Stimulated activated naive CD8-positive, alpha-beta T cell treated with anti-CD3 and anti-CD28 coated beads, Interleukin-15, Interleukin-2, amounts not matched to agents 100 ng/mL and 50 ng/mL, for 24 hours (primary cell): ENCODE measurements around the gene INPP5D.
A peak's percentile ranks its signal among the peaks of the same experiment; 100 is the strongest.

Experiments used
- H3K27ac Mint-ChIP-seq: one replicate; pipeline ENCODE4 v1.8.0; 2021; ENCODE audit warnings: mild to moderate bottlenecking, mixed read lengths
- H3K27me3 Mint-ChIP-seq: one replicate; pipeline ENCODE4 v1.8.0; 2021; ENCODE audit warnings: mixed read lengths
- H3K36me3 Mint-ChIP-seq: one replicate; pipeline ENCODE4 v1.8.0; 2021; ENCODE audit warnings: low read depth, mixed read lengths
- H3K4me1 Mint-ChIP-seq: one replicate; pipeline ENCODE4 v1.8.0; 2021; ENCODE audit warnings: low read depth, mixed read lengths
- H3K4me3 Mint-ChIP-seq: one replicate; pipeline ENCODE4 v1.8.0; 2021; ENCODE audit warnings: mild to moderate bottlenecking, mixed read lengths
- H3K9me3 Mint-ChIP-seq: one replicate; pipeline ENCODE4 v1.8.0; 2021; ENCODE audit warnings: mixed read lengths

The INPP5D gene

GRCh38 chr2:233130481-233131020 is 70.4 kb downstream of the INPP5D start:
- H3K9me3 Mint-ChIP-seq: no peaks in the 10 kb centered on the region
- H3K4me3 Mint-ChIP-seq: no peak overlapping the region
- peaks cover 18% of the 10 kb centered on the region for H3K4me1 Mint-ChIP-seq
- no peaks in the 10 kb centered on the region for H3K27me3 Mint-ChIP-seq
- peaks cover 72% of the 10 kb centered on the region for H3K36me3 Mint-ChIP-seq
- H3K27ac Mint-ChIP-seq: peak overlapping the region; percentile 75

GRCh38 chr2:233131936-233132720 is 72.0 kb downstream of the INPP5D start:
- H3K36me3 Mint-ChIP-seq: peaks cover 78% of the 10 kb centered on the region
- no peak overlapping the region for H3K4me3 Mint-ChIP-seq
- peaks cover 18% of the 10 kb centered on the region for H3K4me1 Mint-ChIP-seq
- no peaks in the 10 kb centered on the region for H3K9me3 Mint-ChIP-seq
- H3K27ac Mint-ChIP-seq: no peak overlapping the region
- no peaks in the 10 kb centered on the region for H3K27me3 Mint-ChIP-seq

GRCh38 chr2:233133239-233133638 is 73.1 kb downstream of the INPP5D start:
- Mint-ChIP-seq H3K27me3 (no peaks in the 10 kb centered on the region), H3K4me3 (no peak overlapping the region), H3K9me3 (no peaks in the 10 kb centered on the region), H3K27ac (no peak overlapping the region), H3K36me3 (peaks cover 71% of the 10 kb centered on the region), H3K4me1 (peaks cover 18% of the 10 kb centered on the region)

GRCh38 chr2:233135421-233135820 is 75.3 kb downstream of the INPP5D start:
- no peaks in the 10 kb centered on the region for H3K9me3 Mint-ChIP-seq
- H3K36me3 Mint-ChIP-seq: peaks cover 66% of the 10 kb centered on the region
- H3K27ac Mint-ChIP-seq: no peak overlapping the region

GRCh38 chr2:233137040-233137439 is 76.9 kb downstream of the INPP5D start:
- no peak overlapping the region for H3K27ac Mint-ChIP-seq

More at GRCh38 chr2:233135421-233135820, 75.3 kb downstream of the INPP5D start:
- Mint-ChIP-seq H3K4me3 (no peak overlapping the region), H3K4me1 (peaks cover 4% of the 10 kb centered on the region), H3K27me3 (no peaks in the 10 kb centered on the region)

GRCh38 chr2:233140077-233140585 is 80.0 kb downstream of the INPP5D start:
- Mint-ChIP-seq H3K4me3 (no peak overlapping the region), H3K36me3 (peaks cover 72% of the 10 kb centered on the region), H3K9me3 (no peaks in the 10 kb centered on the region), H3K27ac (no peak overlapping the region), H3K27me3 (no peaks in the 10 kb centered on the region), H3K4me1 (peaks cover 34% of the 10 kb centered on the region)

More at GRCh38 chr2:233137040-233137439, 76.9 kb downstream of the INPP5D start:
- Mint-ChIP-seq H3K36me3 (peaks cover 71% of the 10 kb centered on the region), H3K4me3 (no peak overlapping the region), H3K9me3 (no peaks in the 10 kb centered on the region), H3K27me3 (no peaks in the 10 kb centered on the region), H3K4me1 (peaks cover 15% of the 10 kb centered on the region)

- Mint-ChIP-seq H3K9me3 (no peaks in the 10 kb centered on the region), H3K36me3 (peaks cover 72% of the 10 kb centered on the region), H3K4me3 (no peak overlapping the region), H3K27ac (no peak overlapping the region), H3K27me3 (no peaks in the 10 kb centered on the region), H3K4me1 (peaks cover 34% of the 10 kb centered on the region)
Observed at GRCh38 chr2:233140978-233141377, 80.8 kb downstream of the INPP5D start.

GRCh38 chr2:233141901-233142300 is 81.8 kb downstream of the INPP5D start:
- peaks cover 65% of the 10 kb centered on the region for H3K36me3 Mint-ChIP-seq
- H3K27me3 Mint-ChIP-seq: no peaks in the 10 kb centered on the region
- H3K4me3 Mint-ChIP-seq: no peak overlapping the region
- no peaks in the 10 kb centered on the region for H3K9me3 Mint-ChIP-seq
- peaks cover 34% of the 10 kb centered on the region for H3K4me1 Mint-ChIP-seq
- H3K27ac Mint-ChIP-seq: peak overlapping the region; percentile 64

GRCh38 chr2:233142355-233142897 is 82.3 kb downstream of the INPP5D start:
- Mint-ChIP-seq H3K9me3 (no peaks in the 10 kb centered on the region), H3K4me1 (peaks cover 34% of the 10 kb centered on the region), H3K27ac (peak overlapping the region; percentile 64), H3K4me3 (no peak overlapping the region), H3K36me3 (peaks cover 68% of the 10 kb centered on the region), H3K27me3 (no peaks in the 10 kb centered on the region)

- Mint-ChIP-seq H3K4me1 (peaks cover 34% of the 10 kb centered on the region), H3K4me3 (no peak overlapping the region), H3K9me3 (no peaks in the 10 kb centered on the region), H3K27ac (peak overlapping the region; percentile 76), H3K27me3 (no peaks in the 10 kb centered on the region), H3K36me3 (peaks cover 78% of the 10 kb centered on the region)
Observed at GRCh38 chr2:233143700-233144331, 83.7 kb downstream of the INPP5D start.

GRCh38 chr2:233145726-233146125 is 85.6 kb downstream of the INPP5D start:
- H3K9me3 Mint-ChIP-seq: no peaks in the 10 kb centered on the region
- H3K4me1 Mint-ChIP-seq: peaks cover 32% of the 10 kb centered on the region
- H3K4me3 Mint-ChIP-seq: no peak overlapping the region
- no peak overlapping the region for H3K27ac Mint-ChIP-seq
- no peaks in the 10 kb centered on the region for H3K27me3 Mint-ChIP-seq
- H3K36me3 Mint-ChIP-seq: peaks cover 80% of the 10 kb centered on the region

- peaks cover 27% of the 10 kb centered on the region for H3K4me1 Mint-ChIP-seq
- no peaks in the 10 kb centered on the region for H3K9me3 Mint-ChIP-seq
- H3K27me3 Mint-ChIP-seq: no peaks in the 10 kb centered on the region
- no peak overlapping the region for H3K4me3 Mint-ChIP-seq
- H3K27ac Mint-ChIP-seq: no peak overlapping the region
- peaks cover 78% of the 10 kb centered on the region for H3K36me3 Mint-ChIP-seq
Observed at GRCh38 chr2:233146194-233146593, 86.1 kb downstream of the INPP5D start.

- H3K4me1 Mint-ChIP-seq: peaks cover 16% of the 10 kb centered on the region
- H3K27ac Mint-ChIP-seq: no peak overlapping the region
- peaks cover 72% of the 10 kb centered on the region for H3K36me3 Mint-ChIP-seq
- no peak overlapping the region for H3K4me3 Mint-ChIP-seq
- no peaks in the 10 kb centered on the region for H3K9me3 Mint-ChIP-seq
- no peaks in the 10 kb centered on the region for H3K27me3 Mint-ChIP-seq
Observed at GRCh38 chr2:233147136-233147828, 87.1 kb downstream of the INPP5D start.

GRCh38 chr2:233147829-233148167 is 87.7 kb downstream of the INPP5D start:
- H3K27ac Mint-ChIP-seq: peak overlapping the region; percentile 52
- no peak overlapping the region for H3K4me3 Mint-ChIP-seq
- peaks cover 11% of the 10 kb centered on the region for H3K4me1 Mint-ChIP-seq

More at GRCh38 chr2:233147829-233148167, 87.7 kb downstream of the INPP5D start:
- Mint-ChIP-seq H3K36me3 (peaks cover 71% of the 10 kb centered on the region), H3K27me3 (no peaks in the 10 kb centered on the region), H3K9me3 (no peaks in the 10 kb centered on the region)
